GM19438 (cell line): Measurements from ENCODE around the gene RPS6KA2.
A peak's percentile ranks its signal among the peaks of the same experiment; 100 is the strongest.
"Not testable (repeated sequence)": the region's sequence is repeated elsewhere in the genome, so short reads cannot be mapped to it uniquely, and the experiment has no call there.

ENCODE experiments used
- ATAC-seq: cut with Tn5 transposase; IDR thresholded peaks from one replicate; pipeline ENCODE4 v1.9.1; 2021; ENCODE audit warnings: low read depth; ENCODE audit not compliant: unreplicated experiment

Gene RPS6KA2

GRCh38 chr6:166538297-166539010, 88.6 kb downstream of the RPS6KA2 start:
- ATAC-seq, result no peak

GRCh38 chr6:166534658-166535406, 92.2 kb downstream of the RPS6KA2 start:
- ATAC-seq, result no peak

GRCh38 chr6:166533205-166533824, 93.7 kb downstream of the RPS6KA2 start:
- ATAC-seq, result no peak

- no peak for ATAC-seq
Measured at GRCh38 chr6:166532302-166532701, 94.7 kb downstream of the RPS6KA2 start.

- ATAC-seq, result no peak
Measured at GRCh38 chr6:166530211-166531095, 96.6 kb downstream of the RPS6KA2 start.

- no peak for ATAC-seq
Measured at GRCh38 chr6:166529586-166529985, 97.5 kb downstream of the RPS6KA2 start.

- not testable (repeated sequence) for ATAC-seq
Measured at GRCh38 chr6:166529058-166529457, 98.0 kb downstream of the RPS6KA2 start.

- no peak for ATAC-seq
Measured at GRCh38 chr6:166527849-166528248, 99.2 kb downstream of the RPS6KA2 start.

GRCh38 chr6:166526937-166527336, 100.1 kb downstream of the RPS6KA2 start:
- ATAC-seq, result no peak

- ATAC-seq, result no peak
Measured at GRCh38 chr6:166525567-166525966, 101.5 kb downstream of the RPS6KA2 start.

- no peak for ATAC-seq
Measured at GRCh38 chr6:166523782-166524559, 103.1 kb downstream of the RPS6KA2 start.

GRCh38 chr6:166520905-166521834, 105.9 kb downstream of the RPS6KA2 start:
- ATAC-seq, result no peak

GRCh38 chr6:166516251-166516884, 110.7 kb downstream of the RPS6KA2 start:
- no peak for ATAC-seq

GRCh38 chr6:166515072-166515810, 111.8 kb downstream of the RPS6KA2 start:
- no peak for ATAC-seq

- ATAC-seq, result no peak
Measured at GRCh38 chr6:166514196-166514595, 112.9 kb downstream of the RPS6KA2 start.

- peak; percentile 88 for ATAC-seq
Measured at GRCh38 chr6:166512567-166512966, 114.5 kb downstream of the RPS6KA2 start.

GRCh38 chr6:166511316-166511715, 115.7 kb downstream of the RPS6KA2 start:
- ATAC-seq, result no peak

- no peak for ATAC-seq
Measured at GRCh38 chr6:166509193-166509592, 117.9 kb downstream of the RPS6KA2 start.
